Measurements from ENCODE around the gene MEIOSIN.

DNA sequence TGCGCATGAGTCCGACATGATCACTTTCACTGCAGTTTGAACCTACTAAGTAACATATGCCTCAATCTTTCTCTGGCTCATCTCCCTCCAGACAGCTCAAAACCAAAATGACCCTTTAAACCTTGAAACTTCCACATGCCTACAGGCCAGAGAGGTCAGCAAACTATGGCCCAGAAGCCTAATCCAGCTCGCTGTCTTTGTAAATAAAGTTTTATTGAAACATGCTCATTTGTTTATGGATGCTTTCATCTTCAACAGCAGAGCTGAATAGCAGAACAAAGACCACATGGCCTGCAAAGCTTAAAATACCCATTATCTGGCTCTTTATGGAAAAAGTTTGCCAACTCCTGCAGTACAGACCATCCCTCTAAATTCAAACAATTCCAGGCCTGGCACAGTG, 18.1 kb upstream of the MEIOSIN start:
- TF ChIP-seq CTCF (IDR thresholded peaks at IDR 0.05) (no peak), POLR2A (IDR thresholded peaks at IDR 0.05) (no peak)

Data from testis (tissue), 2 donors.